Neural cell (in vitro differentiated cells): Measurements from ENCODE around the gene COL15A1. TPM values are rescaled to one million over a fixed set of nuclear protein-coding genes. Genes with fewer than 3 reads are reported as not detected.

ENCODE experiments used
- H2AFZ ChIP-seq: fragments of 200-600, 300-800 bp; sonication (generic), shearing (Covaris generic); 2 replicates; pipeline ENCODE4 v1.6.0; 2014; ENCODE audit warnings: low read depth, mild to moderate bottlenecking, antibody characterized with exemption, low read length, moderate library complexity
- H3F3A ChIP-seq: fragments of 200-600 bp; shearing (Covaris generic); 2 replicates; pipeline ENCODE4 v1.6.1; 2016; ENCODE audit warnings: mild to moderate bottlenecking, moderate library complexity, mixed read lengths, antibody characterized with exemption, low read length; ENCODE audit not compliant: insufficient read depth, poor library complexity, severe bottlenecking
- H3K27ac ChIP-seq: fragments of 200-600, 300-800 bp; sonication (generic), shearing (Covaris generic); 2 replicates; pipeline ENCODE4 v1.5.1; 2014; ENCODE audit warnings: mild to moderate bottlenecking, low read length, moderate library complexity
- H3K27me3 ChIP-seq: fragments of 300-800, 200-600 bp; sonication (generic), shearing (Covaris generic); 2 replicates; pipeline ENCODE4 v1.6.0; 2014; ENCODE audit warnings: mild to moderate bottlenecking, low read depth, low read length, moderate library complexity; ENCODE audit not compliant: insufficient read depth
- H3K36me3 ChIP-seq: fragments of 300-800, 200-600 bp; sonication (generic), shearing (Covaris generic); 2 replicates; pipeline ENCODE4 v1.5.1; 2014; ENCODE audit warnings: mild to moderate bottlenecking, antibody characterized with exemption, low read length, moderate library complexity; ENCODE audit not compliant: insufficient read depth
- H3K4me2 ChIP-seq: fragments of 300-800, 200-600 bp; sonication (generic), shearing (Covaris generic); 2 replicates; pipeline ENCODE4 v1.6.0; 2014; ENCODE audit warnings: mild to moderate bottlenecking, low read length
- H3K4me3 ChIP-seq: fragments of 300-800, 200-600 bp; sonication (generic), shearing (Covaris generic); 2 replicates; pipeline ENCODE4 v1.5.1; 2014; ENCODE audit warnings: mild to moderate bottlenecking, low read length, moderate library complexity
- H3K79me2 ChIP-seq: fragments of 200-600 bp; shearing (Covaris generic); replicated peaks from 2 replicates; pipeline ENCODE4 v1.6.0; 2014; ENCODE audit warnings: mild to moderate bottlenecking, low read length, moderate library complexity; ENCODE audit not compliant: insufficient read depth
- H3K9ac ChIP-seq: fragments of 300-800, 200-600 bp; sonication (generic), shearing (Covaris generic); 2 replicates; pipeline ENCODE4 v1.6.1; 2016; ENCODE audit warnings: mild to moderate bottlenecking, low read length, mixed read lengths
- H3K9me2 ChIP-seq: fragments of 200-600 bp; shearing (Covaris generic); 2 replicates; pipeline ENCODE4 v1.6.1; 2016; ENCODE audit warnings: mild to moderate bottlenecking, low read length, mixed read lengths; ENCODE audit not compliant: insufficient read depth
- H3K9me3 ChIP-seq: fragments of 200-600, 300-800 bp; sonication (generic), shearing (Covaris generic); 2 replicates; pipeline ENCODE4 v1.6.1; 2016; ENCODE audit warnings: mild to moderate bottlenecking, mixed run types, low read length, moderate library complexity, mixed read lengths
- H4K20me1 ChIP-seq: fragments of 200-600 bp; shearing (Covaris generic); 2 replicates; pipeline ENCODE4 v1.6.1; 2016; ENCODE audit warnings: mild to moderate bottlenecking, mixed run types; ENCODE audit not compliant: insufficient read depth
- CTCF ChIP-seq: fragments of 450-650 bp; IDR thresholded peaks from 2 replicates; pipeline ENCODE4 v1.5.1; 2014; ENCODE audit warnings: antibody characterized with exemption, mild to moderate bottlenecking, moderate library complexity; ENCODE audit not compliant: poor library complexity, severe bottlenecking
- EP300 ChIP-seq: fragments of 450-650 bp; conservative IDR thresholded peaks from 2 replicates; pipeline ENCODE4 v1.6.1; 2014; ENCODE audit warnings: antibody characterized with exemption, mild to moderate bottlenecking, moderate library complexity; ENCODE audit not compliant: poor library complexity, severe bottlenecking
- EZH2 ChIP-seq: fragments of 200-600, 300-800 bp; shearing (Covaris generic), sonication (generic); IDR thresholded peaks from 2 replicates; pipeline ENCODE4 v1.6.1; 2014; ENCODE audit warnings: antibody characterized with exemption, low read length, borderline replicate concordance, mild to moderate bottlenecking; ENCODE audit not compliant: insufficient read depth, poor library complexity, severe bottlenecking
- MXI1 ChIP-seq: fragments of 450-650 bp; conservative IDR thresholded peaks from 2 replicates; pipeline ENCODE4 v1.6.1; 2014; ENCODE audit warnings: antibody characterized with exemption, mild to moderate bottlenecking; ENCODE audit not compliant: poor library complexity, severe bottlenecking
- POLR2AphosphoS5 ChIP-seq: IDR thresholded peaks from 2 replicates; pipeline ENCODE4 v1.6.1; 2012
- RAD21 ChIP-seq: fragments of 450-650 bp; conservative IDR thresholded peaks from 2 replicates; pipeline ENCODE4 v1.6.1; 2014; ENCODE audit warnings: antibody characterized with exemption, mild to moderate bottlenecking, moderate library complexity
- SMC3 ChIP-seq: fragments of 450-650 bp; conservative IDR thresholded peaks from 2 replicates; pipeline ENCODE4 v1.6.1; 2014; ENCODE audit warnings: antibody characterized with exemption, mild to moderate bottlenecking, moderate library complexity; ENCODE audit not compliant: poor library complexity
- TAF1 ChIP-seq: IDR thresholded peaks from 2 replicates; pipeline ENCODE4 v1.6.1; 2012; ENCODE audit warnings: low read depth
- polyA plus RNA-seq: library from polyadenylated mRNA; depleted of rRNA; stranded (reverse); fragments of >200 nt; gene quantifications from 2 replicates; pipeline ENCODE4 v1.2.3, GENCODE V29; 2014
- TF ChIP-seq, protein P1 (sequence below): IDR thresholded peaks from 2 replicates; pipeline ENCODE4 v1.6.1; 2012; ENCODE audit warnings: borderline replicate concordance

The COL15A1 gene
- polyA plus RNA-seq, 1 donor from 2014 or later: 2.8 TPM

DNA sequence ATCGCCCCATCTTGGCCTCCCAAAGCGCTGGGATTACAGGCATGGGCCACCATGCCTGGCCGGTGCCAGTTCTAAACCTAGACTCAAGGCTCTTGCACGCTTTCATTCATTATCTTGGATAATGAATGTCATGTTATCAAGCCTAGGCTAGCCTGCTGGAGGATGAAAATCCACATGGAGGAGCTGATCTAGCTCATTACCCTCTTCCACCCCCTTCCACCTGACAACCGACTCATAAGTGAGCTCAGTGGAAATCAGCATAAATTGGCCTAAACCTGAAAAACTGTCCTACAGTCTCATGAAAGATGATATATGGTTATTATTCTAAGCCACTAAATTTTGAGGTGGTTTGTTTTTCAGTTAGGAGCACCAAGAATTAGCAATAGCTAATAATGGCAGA lies 157.6 kb downstream of the COL15A1 start:
- Histone ChIP-seq H3K36me3 (no peaks in the 10 kb centered on the region), H3K27me3 (no peaks in the 10 kb centered on the region), H3F3A (no peaks in the 10 kb centered on the region), H3K9me2 (no peaks in the 10 kb centered on the region), H3K79me2 (peaks cover 8% of the 10 kb centered on the region), H3K9ac (no peak overlapping the region), H3K4me2 (no peak overlapping the region), H4K20me1 (no peaks in the 10 kb centered on the region), H2AFZ (no peak overlapping the region), H3K27ac (no peak overlapping the region), H3K4me3 (no peak overlapping the region), H3K9me3 (no peaks in the 10 kb centered on the region)
- no peak for TF ChIP-seq CTCF
- TF ChIP-seq MXI1: no peak

DNA sequence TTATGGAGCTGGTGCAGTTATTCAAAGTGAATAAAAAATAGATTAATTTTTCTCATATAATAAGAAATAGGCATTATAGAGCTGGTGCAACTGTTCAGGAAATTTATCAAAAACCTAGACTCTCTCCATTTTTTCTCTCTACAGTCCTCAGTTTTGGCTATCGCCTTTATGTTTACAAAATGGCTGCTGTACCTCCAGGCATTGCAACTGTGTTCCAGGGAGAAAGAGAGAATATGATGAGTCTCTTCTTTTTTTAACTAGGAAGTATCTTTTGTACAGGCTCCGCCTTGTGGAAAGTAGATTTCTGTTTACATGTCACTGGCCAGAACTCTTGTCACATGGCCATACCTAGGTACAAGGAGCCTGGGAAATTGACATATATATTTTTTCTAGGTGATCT lies 158.1 kb downstream of the COL15A1 start:
- Histone ChIP-seq H3K4me3 (no peak overlapping the region), H4K20me1 (no peaks in the 10 kb centered on the region), H3K27me3 (no peaks in the 10 kb centered on the region), H3F3A (no peaks in the 10 kb centered on the region), H3K36me3 (no peaks in the 10 kb centered on the region), H2AFZ (no peak overlapping the region), H3K9ac (no peak overlapping the region), H3K9me3 (no peaks in the 10 kb centered on the region), H3K9me2 (no peaks in the 10 kb centered on the region), H3K4me2 (no peak overlapping the region), H3K79me2 (peaks cover 14% of the 10 kb centered on the region), H3K27ac (no peak overlapping the region)
- TF ChIP-seq TAF1: no peak
- TF ChIP-seq RAD21: no peak
- TF ChIP-seq SMC3: no peak
- TF ChIP-seq MXI1: no peak
- TF ChIP-seq EP300: no peak
- TF ChIP-seq, protein P1, sequence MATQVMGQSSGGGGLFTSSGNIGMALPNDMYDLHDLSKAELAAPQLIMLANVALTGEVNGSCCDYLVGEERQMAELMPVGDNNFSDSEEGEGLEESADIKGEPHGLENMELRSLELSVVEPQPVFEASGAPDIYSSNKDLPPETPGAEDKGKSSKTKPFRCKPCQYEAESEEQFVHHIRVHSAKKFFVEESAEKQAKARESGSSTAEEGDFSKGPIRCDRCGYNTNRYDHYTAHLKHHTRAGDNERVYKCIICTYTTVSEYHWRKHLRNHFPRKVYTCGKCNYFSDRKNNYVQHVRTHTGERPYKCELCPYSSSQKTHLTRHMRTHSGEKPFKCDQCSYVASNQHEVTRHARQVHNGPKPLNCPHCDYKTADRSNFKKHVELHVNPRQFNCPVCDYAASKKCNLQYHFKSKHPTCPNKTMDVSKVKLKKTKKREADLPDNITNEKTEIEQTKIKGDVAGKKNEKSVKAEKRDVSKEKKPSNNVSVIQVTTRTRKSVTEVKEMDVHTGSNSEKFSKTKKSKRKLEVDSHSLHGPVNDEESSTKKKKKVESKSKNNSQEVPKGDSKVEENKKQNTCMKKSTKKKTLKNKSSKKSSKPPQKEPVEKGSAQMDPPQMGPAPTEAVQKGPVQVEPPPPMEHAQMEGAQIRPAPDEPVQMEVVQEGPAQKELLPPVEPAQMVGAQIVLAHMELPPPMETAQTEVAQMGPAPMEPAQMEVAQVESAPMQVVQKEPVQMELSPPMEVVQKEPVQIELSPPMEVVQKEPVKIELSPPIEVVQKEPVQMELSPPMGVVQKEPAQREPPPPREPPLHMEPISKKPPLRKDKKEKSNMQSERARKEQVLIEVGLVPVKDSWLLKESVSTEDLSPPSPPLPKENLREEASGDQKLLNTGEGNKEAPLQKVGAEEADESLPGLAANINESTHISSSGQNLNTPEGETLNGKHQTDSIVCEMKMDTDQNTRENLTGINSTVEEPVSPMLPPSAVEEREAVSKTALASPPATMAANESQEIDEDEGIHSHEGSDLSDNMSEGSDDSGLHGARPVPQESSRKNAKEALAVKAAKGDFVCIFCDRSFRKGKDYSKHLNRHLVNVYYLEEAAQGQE: no peak
- no peak for TF ChIP-seq EZH2
- no peak for TF ChIP-seq POLR2AphosphoS5
- no peak for TF ChIP-seq CTCF
